D721Med (cell line): ENCODE results near the gene CHCHD1.

Source experiments
- DNase-seq: peaks from one replicate; pipeline ENCODE4 v3.0.0; 2011; ENCODE audit warnings: low spot score; ENCODE audit not compliant: insufficient read length
- FAIRE-seq: peaks from 2 replicates; lab custom pipeline; 2011; peaks lifted over from hg19 to GRCh38; lab: Jason Lieb, UNC
- CTCF ChIP-seq: IDR thresholded peaks from 2 replicates; pipeline ENCODE4 v1.5.1; 2012; ENCODE audit warnings: mild to moderate bottlenecking, control low read depth; ENCODE audit not compliant: insufficient read depth; ENCODE audit errors: missing control alignments

Gene CHCHD1

GRCh38 chr10:73771722-73772280 lies 10.0 kb upstream of the CHCHD1 start:
- TF ChIP-seq CTCF = no peak
- FAIRE-seq (no peak), DNase-seq (peak; percentile 86)

GRCh38 chr10:73772281-73773151 lies 9.3 kb upstream of the CHCHD1 start:
- peak; percentile 55 for DNase-seq
- FAIRE-seq = no peak
- TF ChIP-seq CTCF = no peak

- no peak for TF ChIP-seq CTCF
- FAIRE-seq (no peak), DNase-seq (no peak)
These were observed 8.5 kb upstream of the CHCHD1 start for GRCh38 chr10:73773152-73773879.

- TF ChIP-seq CTCF = peak; percentile 47
- DNase-seq (no peak), FAIRE-seq (no peak)
These were observed 7.2 kb upstream of the CHCHD1 start for GRCh38 chr10:73774637-73775036.

GRCh38 chr10:73779018-73779417 lies 2.8 kb upstream of the CHCHD1 start:
- no peak for TF ChIP-seq CTCF
- DNase-seq = no peak
- no peak for FAIRE-seq

GRCh38 chr10:73779539-73780197 lies 2.2 kb upstream of the CHCHD1 start:
- FAIRE-seq (no peak), DNase-seq (no peak)
- no peak for TF ChIP-seq CTCF
